HG02943 (cell line): Measurements from ENCODE around the gene FEZ2.
"Not testable (repeated sequence)": the region's sequence is repeated elsewhere in the genome, so short reads cannot be mapped to it uniquely, and the experiment has no call there.

Source experiments
- ATAC-seq: cut with Tn5 transposase; IDR thresholded peaks from one replicate; pipeline ENCODE4 v1.9.1; 2021; ENCODE audit warnings: mild to moderate bottlenecking, low read depth, moderate library complexity; ENCODE audit not compliant: unreplicated experiment

The FEZ2 gene

DNA sequence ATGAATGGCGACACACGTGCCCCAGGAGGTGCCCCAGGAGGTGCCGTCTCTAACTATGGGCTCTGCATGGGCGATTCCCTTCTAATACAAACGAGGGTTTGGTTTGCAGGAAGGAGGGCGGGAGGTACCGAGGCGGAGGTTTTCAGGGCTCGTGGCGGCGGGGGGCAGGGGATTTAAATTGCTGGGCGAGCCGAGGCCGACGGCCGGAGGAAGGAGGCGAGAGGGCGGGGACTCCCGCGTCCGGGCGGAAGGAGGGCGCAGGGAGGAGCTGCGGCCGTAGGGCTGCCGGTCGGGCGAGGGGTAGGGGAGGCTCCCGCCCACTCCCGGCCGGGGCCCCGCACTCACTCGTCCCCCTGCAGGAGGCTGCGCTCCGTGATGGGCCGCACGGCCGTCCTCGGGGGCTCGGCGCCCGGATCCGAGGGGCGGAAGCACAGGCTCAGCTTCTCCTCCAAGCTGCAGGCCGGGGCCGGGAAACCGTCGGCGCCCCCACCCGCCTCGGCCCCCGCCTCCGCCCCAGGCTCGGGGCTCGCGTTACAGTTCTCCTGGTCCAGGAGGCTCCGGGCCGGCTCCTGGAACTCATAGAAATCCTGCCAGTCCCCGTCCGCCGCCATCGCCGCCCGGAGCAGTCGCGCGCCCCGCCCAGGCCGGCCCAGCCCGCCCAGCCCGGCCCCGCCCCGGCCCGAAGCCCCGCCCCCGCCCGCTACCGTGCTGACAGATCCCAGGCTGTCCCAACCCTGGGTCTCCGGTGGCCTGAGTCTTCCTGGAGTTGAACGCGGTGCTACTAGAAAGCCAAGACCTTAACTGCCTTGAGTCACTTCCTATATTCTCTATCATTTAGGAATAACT, at the start of gene FEZ2:
Gene FEZ2 (minus strand): TSS at position 637 of the 846 bp plus-strand sequence. CDS start 26 bp downstream, at position 611.
- ATAC-seq: peak; percentile 99

- no peak for ATAC-seq
These were observed 37.1 kb upstream of the FEZ2 start for GRCh38 chr2:36634981-36635597.

- ATAC-seq: no peak
These were observed 35.6 kb upstream of the FEZ2 start for GRCh38 chr2:36633470-36634092.

DNA sequence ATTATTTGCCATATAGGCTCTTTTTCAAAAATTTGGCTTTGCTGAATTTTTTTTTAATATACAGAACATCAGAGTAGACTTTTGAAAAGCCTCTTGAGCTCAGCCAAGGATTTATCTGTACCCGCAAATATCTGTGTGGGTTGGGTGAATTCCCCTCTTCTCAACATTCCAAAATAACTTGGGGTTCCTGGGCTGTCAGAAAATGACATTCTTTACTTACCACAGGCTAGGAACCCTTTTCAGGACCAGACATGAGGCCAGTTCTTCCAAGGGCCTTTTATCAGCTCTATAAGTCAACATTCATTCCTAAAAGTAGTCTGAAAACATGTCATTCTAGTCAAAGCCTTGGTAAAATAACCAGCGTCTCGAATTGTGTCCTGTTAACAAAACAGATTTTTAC, 28.8 kb upstream of the FEZ2 start:
- no peak for ATAC-seq

DNA sequence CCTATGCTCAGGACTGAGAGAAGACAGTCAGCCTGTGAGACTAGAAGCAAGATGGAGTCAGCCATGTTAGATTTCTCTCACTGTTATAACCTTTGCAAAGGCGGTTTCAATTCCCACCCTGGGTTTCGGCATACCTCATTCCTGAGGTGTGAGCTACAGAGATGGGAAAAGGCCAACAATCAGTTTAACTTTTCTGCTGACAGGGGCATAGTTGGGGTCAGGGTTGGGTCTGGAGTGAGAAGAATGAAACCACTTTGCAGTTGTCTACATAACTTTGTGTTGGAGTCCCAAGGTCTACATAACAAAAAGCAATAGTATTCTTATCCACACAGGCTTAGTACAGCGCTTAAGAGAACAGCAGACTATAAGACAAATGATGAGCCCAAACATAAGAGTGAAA, 28.1 kb upstream of the FEZ2 start:
- ATAC-seq: no peak

- no peak for ATAC-seq
These were observed 27.3 kb upstream of the FEZ2 start for GRCh38 chr2:36625304-36625703.

DNA sequence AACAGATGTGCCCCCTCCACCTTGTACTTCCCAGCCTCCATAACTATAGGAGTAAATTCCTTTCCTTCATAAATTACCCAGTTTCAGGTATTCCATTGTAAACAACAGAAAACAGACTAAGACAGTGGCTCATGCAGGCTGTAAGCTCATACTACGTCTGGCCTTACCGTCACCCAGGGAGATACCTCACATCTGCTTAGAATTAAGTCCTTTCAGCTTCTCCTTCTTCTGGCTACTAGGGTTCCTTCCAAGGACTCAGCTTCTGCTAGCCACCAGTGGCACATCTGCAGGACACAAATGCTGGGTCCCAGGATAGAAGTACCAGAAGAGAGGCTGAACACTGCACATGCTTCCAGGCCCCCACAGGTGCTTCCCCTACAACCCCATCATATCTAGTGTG, 22.4 kb upstream of the FEZ2 start:
- no peak for ATAC-seq

DNA sequence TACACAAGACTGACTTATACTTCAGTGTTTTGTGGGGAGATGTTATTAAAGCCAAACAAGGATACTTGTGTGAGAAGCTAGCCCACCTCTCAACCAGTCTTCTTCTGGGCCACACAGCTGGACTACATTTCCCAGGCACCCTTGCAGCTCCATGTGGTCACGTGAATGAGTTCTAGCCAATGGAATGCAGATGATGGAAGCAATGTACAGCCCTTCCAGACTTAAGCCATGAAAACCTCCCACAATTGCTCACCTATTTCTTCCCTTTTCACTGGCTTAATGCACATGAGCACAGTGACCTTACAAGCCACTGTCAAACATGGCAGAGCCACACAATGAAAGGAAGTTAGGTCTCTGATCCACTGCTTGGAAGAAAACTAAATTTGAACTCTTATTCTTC, 20.4 kb upstream of the FEZ2 start:
- peak; percentile 93 for ATAC-seq

- no peak for ATAC-seq
These were observed 19.0 kb upstream of the FEZ2 start for GRCh38 chr2:36616947-36617346.

GRCh38 chr2:36615222-36615621, 17.3 kb upstream of the FEZ2 start:
- no peak for ATAC-seq

DNA sequence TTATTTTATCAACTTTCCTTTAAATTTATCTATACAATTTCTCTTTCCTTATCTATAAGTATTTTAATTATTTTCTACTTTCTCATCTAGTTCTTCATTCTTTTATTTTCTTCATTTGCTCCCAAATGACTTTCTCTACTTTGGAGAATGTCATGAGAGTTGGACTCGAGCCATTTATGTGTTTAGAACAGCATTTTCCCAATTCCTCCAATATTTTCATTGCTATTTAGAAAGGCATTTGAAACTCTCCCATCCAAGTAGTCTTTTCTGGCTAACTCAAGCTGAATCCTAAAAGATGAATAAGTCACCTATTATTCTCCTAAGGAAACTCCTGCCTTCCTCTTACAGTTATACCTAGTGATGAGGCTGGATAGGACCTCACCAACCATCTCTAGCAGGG, 15.8 kb upstream of the FEZ2 start:
- no peak for ATAC-seq

DNA sequence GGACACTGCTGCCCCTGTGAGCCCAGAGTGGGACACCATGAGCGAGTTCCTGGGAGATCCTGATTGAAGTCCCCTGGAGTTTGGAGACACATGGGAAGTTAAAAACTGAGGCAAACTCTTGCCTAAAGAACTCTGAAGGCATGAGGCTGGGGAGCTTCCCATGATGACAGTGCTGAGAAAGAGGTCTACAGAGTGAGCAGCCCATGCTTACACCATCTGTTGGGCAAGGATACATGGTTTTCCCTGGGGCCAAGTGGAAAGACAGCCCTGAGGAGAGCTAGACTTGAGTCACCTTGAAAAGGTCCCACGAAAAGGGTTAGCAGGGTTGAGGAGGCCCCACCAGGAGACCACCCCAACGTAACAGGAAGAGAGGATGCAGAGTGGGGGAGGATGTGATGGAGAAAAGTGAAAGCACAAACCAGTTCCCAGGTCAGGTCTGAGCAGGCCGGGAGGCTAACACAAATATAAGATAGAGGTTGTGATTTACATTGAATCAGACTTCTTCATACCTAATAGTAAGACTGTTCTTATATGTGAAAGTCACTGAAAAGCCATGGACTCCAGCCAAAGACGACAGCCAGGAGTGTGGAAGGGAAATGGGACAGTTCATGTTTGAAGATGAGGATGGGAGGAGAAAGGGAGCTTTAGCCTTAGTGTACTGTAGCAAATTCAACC, 13.5 kb upstream of the FEZ2 start:
- no peak for ATAC-seq

- ATAC-seq: no peak
These were observed 11.5 kb upstream of the FEZ2 start for GRCh38 chr2:36609507-36609906.

GRCh38 chr2:36607947-36608346, 10.0 kb upstream of the FEZ2 start:
- no peak for ATAC-seq

DNA sequence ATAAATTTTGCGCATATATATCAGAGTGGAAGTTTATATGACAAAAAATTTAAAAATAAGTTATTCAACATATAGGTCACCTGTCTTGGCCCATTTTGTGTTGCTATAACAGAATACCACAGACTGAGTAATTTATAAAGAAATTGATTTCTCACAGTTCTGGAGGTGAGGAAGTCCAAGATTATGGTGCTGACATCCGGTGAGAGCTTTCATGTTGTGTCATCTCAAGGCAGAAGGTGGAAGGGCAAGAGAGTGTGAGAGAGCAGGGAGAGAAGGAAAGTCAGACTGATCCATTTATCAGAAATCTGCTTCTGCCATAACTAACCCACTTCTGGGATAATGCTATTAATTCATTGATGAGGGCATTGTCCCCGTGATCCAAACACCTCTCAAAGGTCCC, 9.0 kb upstream of the FEZ2 start:
- ATAC-seq: no peak

GRCh38 chr2:36605273-36605672, 7.3 kb upstream of the FEZ2 start:
- ATAC-seq: no peak

- not testable (repeated sequence) for ATAC-seq
These were observed 5.7 kb upstream of the FEZ2 start for GRCh38 chr2:36603629-36604028.

DNA sequence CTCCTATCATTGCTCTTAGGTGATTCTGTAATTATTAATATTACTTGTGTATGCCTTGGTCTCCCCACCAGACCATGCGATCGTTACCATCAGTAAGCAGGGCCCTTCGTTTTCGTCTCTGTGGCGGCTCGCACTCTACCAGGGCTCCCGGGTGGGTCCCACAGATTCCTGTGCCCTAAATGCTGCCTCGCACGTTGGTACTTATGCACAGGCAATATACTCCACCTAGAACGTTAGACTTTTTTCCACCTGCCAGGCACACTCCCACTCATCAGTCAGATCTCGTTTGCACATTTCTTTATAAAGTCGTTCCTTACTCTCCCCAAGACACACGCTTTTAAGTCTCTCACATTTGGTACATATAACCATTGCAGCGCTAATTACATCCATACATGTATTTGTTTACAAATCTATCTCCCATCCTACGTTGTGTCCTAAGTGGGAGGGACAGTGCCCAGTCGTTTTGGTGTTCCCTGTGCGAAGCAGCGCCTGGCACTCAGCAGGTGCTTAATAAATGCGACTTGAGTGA, 901 bp downstream of the FEZ2 start:
- ATAC-seq: peak; percentile 25

DNA sequence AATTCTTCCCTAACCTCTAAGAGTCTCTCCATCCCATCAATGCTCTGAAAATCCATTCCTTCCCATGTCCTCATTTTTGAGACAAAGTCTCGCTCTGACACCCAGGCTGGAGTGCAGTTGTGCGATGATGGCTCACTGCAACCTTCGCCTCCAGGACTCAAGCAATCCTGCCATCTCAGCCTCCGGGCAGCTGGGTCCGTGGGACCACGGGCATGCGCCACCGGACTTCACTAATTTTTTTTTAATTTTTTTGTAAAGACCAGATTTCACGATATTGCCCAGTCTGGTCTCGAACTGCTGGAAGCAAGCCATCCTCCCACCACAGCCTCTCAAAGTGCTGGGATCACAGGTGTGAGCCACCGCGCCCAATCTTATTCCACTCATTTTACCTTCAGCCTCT, 1.6 kb downstream of the FEZ2 start:
- no peak for ATAC-seq

- no peak for ATAC-seq
These were observed 3.1 kb downstream of the FEZ2 start for GRCh38 chr2:36594849-36595248.

DNA sequence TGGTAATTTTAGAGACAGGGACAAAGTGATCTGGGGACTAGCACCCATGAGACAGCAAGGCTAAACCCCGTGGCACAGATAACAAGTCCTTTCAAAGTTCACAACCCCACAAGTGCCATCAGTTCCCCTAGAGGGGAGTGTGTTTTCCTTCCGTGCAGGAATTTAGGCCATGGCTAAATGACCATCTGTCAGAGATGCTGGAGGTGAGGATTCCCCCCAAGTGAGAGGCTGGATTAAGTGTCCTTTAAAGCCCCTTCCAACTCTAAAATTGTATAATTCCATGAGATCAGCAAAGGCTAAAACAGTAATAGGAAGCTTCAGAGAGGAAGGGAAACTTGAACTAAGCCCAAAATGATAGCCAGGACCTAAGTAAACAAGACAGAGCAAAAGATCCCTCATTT, 8.7 kb downstream of the FEZ2 start:
- ATAC-seq: no peak
